Measurements from ENCODE around the gene FADS3. TPM values are rescaled to one million over a fixed set of nuclear protein-coding genes. Genes with fewer than 3 reads are reported as not detected.

FADS3 gene
- total and polyA plus RNA-seq, 9 of the 15 experiments (the other 6 are each of a cell fraction or from before 2014, with no cell fraction given), result 0.97 to 148 (median 92.7) TPM

- intact Hi-C loops (cut with micrococcal nuclease), result no loop called here
- H3K27me3 ChIP-seq (ENCODE audit: control insufficient read depth in 2 of 2, insufficient read depth in 2 of 2, low read length in 2 of 2), result no peaks in the 10 kb centered on the region
- in situ Hi-C loops (cut with MboI), result no loop called here
- no peak overlapping the region for H2AFZ ChIP-seq (ENCODE audit: low read depth, low read length)
- no peaks in the 10 kb centered on the region for H3K9me3 ChIP-seq (replicated peaks; ENCODE audit: control insufficient read depth, insufficient read depth, low read depth, low read length)
- peaks cover 46% of the 10 kb centered on the region for H3K79me2 ChIP-seq (ENCODE audit: control insufficient read depth, insufficient read depth, low read length)
- no peak for DNase-seq (ENCODE audit: extremely low read depth in 1 of 4, low spot score in 3 of 4)
- BruUV-seq (replicated peaks), result no TSS peak
- peaks cover 56% of the 10 kb centered on the region; the same call in 2 of the 3 replicates for H3K36me3 ChIP-seq (ENCODE audit: control insufficient read depth, insufficient read depth, low read length)
- no peak for FAIRE-seq
- POLR2A ChIA-PET, result interaction anchor here (0.5 to 2.4 kb wide), 16 partner anchors 9 to 1718 kb away, joined by 3 to 9 read pairs (median 4); partner anchors contain the start of genes EEF1G and RAB3IL1
- CTCF ChIA-PET (ENCODE audit: low intra/inter-chr PET ratio), result no interaction called here
- no peak overlapping the region for H3K4me3 ChIP-seq
- WGBS (ENCODE audit: insufficient coverage, low coverage, missing lambda C conversion rate), result 92% methylated on average over 14 of the region's 21 CpGs
- peak overlapping the region in 1 of 2 experiments; percentile 88; a peak in 3 of 4 replicates for H3K9ac ChIP-seq (ENCODE audit: insufficient read depth in 1 of 2, low read depth in 2 of 2, low read length in 2 of 2)
- TF ChIP-seq ATF6 (CRISPR knock-in tag; IDR thresholded peaks at IDR 0.05) (no peak), ZKSCAN1 (IDR thresholded peaks at IDR 0.05; ENCODE audit: low read depth, low read length) (peak; percentile 90)
- peaks cover 12% of the 10 kb centered on the region for H3K9me1 ChIP-seq (ENCODE audit: control insufficient read depth, insufficient read depth, low read length)
- no peak for ATAC-seq
- peaks cover 24% of the 10 kb centered on the region; the same call in 1 of the 2 replicates for H4K20me1 ChIP-seq (replicated peaks; ENCODE audit: control insufficient read depth, insufficient read depth, low read length)
- H3K4me2 ChIP-seq (ENCODE audit: insufficient read depth, low read length), result peak overlapping the region; percentile 35; the same call in 1 of the 2 replicates
- peaks cover 14 to 66% of the 10 kb centered on the region in 2 experiments for H3K4me1 ChIP-seq (replicated peaks in 1 of 2; ENCODE audit: control insufficient read depth in 2 of 2, insufficient read depth in 2 of 2, low read length in 2 of 2)
- H3K27ac ChIP-seq (ENCODE audit: extremely low read depth, low read depth, low read length), result peak overlapping the region; percentile 47; the same call in 1 of the 3 replicates
Observed at GRCh38 chr11:61907871-61908729, 16.8 kb upstream of the FADS3 start.

All from K562 (cell line).